Measurements from ENCODE around the gene SPRR2D.

DNA sequence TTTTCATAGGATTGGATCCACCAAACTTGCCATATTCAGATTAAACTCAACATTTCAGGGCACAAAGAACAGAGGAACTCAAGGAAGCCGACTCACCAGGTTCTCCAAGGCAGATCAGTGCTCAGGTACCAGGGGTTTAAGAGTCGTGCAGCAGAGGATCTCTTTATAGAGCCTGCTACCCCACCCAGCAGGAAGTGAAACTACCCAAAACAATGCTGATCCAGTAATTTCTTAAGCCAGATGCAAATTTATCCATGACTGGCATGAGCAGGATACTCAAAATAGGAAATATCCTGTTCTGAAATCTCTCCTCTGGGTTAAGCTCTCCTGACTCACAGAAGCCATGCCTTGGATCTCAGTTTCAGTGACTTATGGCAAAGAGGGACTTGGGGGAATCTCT is 16.5 kb upstream of the SPRR2D start, which contains the start of gene SPRR2A:
- TF ChIP-seq, protein P1, sequence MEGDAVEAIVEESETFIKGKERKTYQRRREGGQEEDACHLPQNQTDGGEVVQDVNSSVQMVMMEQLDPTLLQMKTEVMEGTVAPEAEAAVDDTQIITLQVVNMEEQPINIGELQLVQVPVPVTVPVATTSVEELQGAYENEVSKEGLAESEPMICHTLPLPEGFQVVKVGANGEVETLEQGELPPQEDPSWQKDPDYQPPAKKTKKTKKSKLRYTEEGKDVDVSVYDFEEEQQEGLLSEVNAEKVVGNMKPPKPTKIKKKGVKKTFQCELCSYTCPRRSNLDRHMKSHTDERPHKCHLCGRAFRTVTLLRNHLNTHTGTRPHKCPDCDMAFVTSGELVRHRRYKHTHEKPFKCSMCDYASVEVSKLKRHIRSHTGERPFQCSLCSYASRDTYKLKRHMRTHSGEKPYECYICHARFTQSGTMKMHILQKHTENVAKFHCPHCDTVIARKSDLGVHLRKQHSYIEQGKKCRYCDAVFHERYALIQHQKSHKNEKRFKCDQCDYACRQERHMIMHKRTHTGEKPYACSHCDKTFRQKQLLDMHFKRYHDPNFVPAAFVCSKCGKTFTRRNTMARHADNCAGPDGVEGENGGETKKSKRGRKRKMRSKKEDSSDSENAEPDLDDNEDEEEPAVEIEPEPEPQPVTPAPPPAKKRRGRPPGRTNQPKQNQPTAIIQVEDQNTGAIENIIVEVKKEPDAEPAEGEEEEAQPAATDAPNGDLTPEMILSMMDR (IDR thresholded peaks at IDR 0.05; ENCODE audit: low read length), result no peak
- TF ChIP-seq EZH2 (IDR thresholded peaks at IDR 0.05; ENCODE audit: borderline replicate concordance, low read length), result no peak
